Neural cell (in vitro differentiated cells): ENCODE results near the gene ABHD2. TPM values are rescaled to one million over a fixed set of nuclear protein-coding genes. Genes with fewer than 3 reads are reported as not detected.

Experiments used
- H2AFZ ChIP-seq: fragments of 200-600, 300-800 bp; sonication (generic), shearing (Covaris generic); 2 replicates; pipeline ENCODE4 v1.6.0; 2014; ENCODE audit warnings: low read depth, mild to moderate bottlenecking, antibody characterized with exemption, low read length, moderate library complexity
- H3F3A ChIP-seq: fragments of 200-600 bp; shearing (Covaris generic); 2 replicates; pipeline ENCODE4 v1.6.1; 2016; ENCODE audit warnings: mild to moderate bottlenecking, moderate library complexity, mixed read lengths, antibody characterized with exemption, low read length; ENCODE audit not compliant: insufficient read depth, poor library complexity, severe bottlenecking
- H3K27ac ChIP-seq: fragments of 200-600, 300-800 bp; sonication (generic), shearing (Covaris generic); 2 replicates; pipeline ENCODE4 v1.5.1; 2014; ENCODE audit warnings: mild to moderate bottlenecking, low read length, moderate library complexity
- H3K27me3 ChIP-seq: fragments of 300-800, 200-600 bp; sonication (generic), shearing (Covaris generic); 2 replicates; pipeline ENCODE4 v1.6.0; 2014; ENCODE audit warnings: mild to moderate bottlenecking, low read depth, low read length, moderate library complexity; ENCODE audit not compliant: insufficient read depth
- H3K36me3 ChIP-seq: fragments of 300-800, 200-600 bp; sonication (generic), shearing (Covaris generic); 2 replicates; pipeline ENCODE4 v1.5.1; 2014; ENCODE audit warnings: mild to moderate bottlenecking, antibody characterized with exemption, low read length, moderate library complexity; ENCODE audit not compliant: insufficient read depth
- H3K4me2 ChIP-seq: fragments of 300-800, 200-600 bp; sonication (generic), shearing (Covaris generic); 2 replicates; pipeline ENCODE4 v1.6.0; 2014; ENCODE audit warnings: mild to moderate bottlenecking, low read length
- H3K4me3 ChIP-seq: fragments of 300-800, 200-600 bp; sonication (generic), shearing (Covaris generic); 2 replicates; pipeline ENCODE4 v1.5.1; 2014; ENCODE audit warnings: mild to moderate bottlenecking, low read length, moderate library complexity
- H3K79me2 ChIP-seq: fragments of 200-600 bp; shearing (Covaris generic); replicated peaks from 2 replicates; pipeline ENCODE4 v1.6.0; 2014; ENCODE audit warnings: mild to moderate bottlenecking, low read length, moderate library complexity; ENCODE audit not compliant: insufficient read depth
- H3K9ac ChIP-seq: fragments of 300-800, 200-600 bp; sonication (generic), shearing (Covaris generic); 2 replicates; pipeline ENCODE4 v1.6.1; 2016; ENCODE audit warnings: mild to moderate bottlenecking, low read length, mixed read lengths
- H3K9me2 ChIP-seq: fragments of 200-600 bp; shearing (Covaris generic); 2 replicates; pipeline ENCODE4 v1.6.1; 2016; ENCODE audit warnings: mild to moderate bottlenecking, low read length, mixed read lengths; ENCODE audit not compliant: insufficient read depth
- H3K9me3 ChIP-seq: fragments of 200-600, 300-800 bp; sonication (generic), shearing (Covaris generic); 2 replicates; pipeline ENCODE4 v1.6.1; 2016; ENCODE audit warnings: mild to moderate bottlenecking, mixed run types, low read length, moderate library complexity, mixed read lengths
- H4K20me1 ChIP-seq: fragments of 200-600 bp; shearing (Covaris generic); 2 replicates; pipeline ENCODE4 v1.6.1; 2016; ENCODE audit warnings: mild to moderate bottlenecking, mixed run types; ENCODE audit not compliant: insufficient read depth
- CTCF ChIP-seq: fragments of 450-650 bp; IDR thresholded peaks from 2 replicates; pipeline ENCODE4 v1.5.1; 2014; ENCODE audit warnings: antibody characterized with exemption, mild to moderate bottlenecking, moderate library complexity; ENCODE audit not compliant: poor library complexity, severe bottlenecking
- EP300 ChIP-seq: fragments of 450-650 bp; conservative IDR thresholded peaks from 2 replicates; pipeline ENCODE4 v1.6.1; 2014; ENCODE audit warnings: antibody characterized with exemption, mild to moderate bottlenecking, moderate library complexity; ENCODE audit not compliant: poor library complexity, severe bottlenecking
- EZH2 ChIP-seq: fragments of 200-600, 300-800 bp; shearing (Covaris generic), sonication (generic); IDR thresholded peaks from 2 replicates; pipeline ENCODE4 v1.6.1; 2014; ENCODE audit warnings: antibody characterized with exemption, low read length, borderline replicate concordance, mild to moderate bottlenecking; ENCODE audit not compliant: insufficient read depth, poor library complexity, severe bottlenecking
- MXI1 ChIP-seq: fragments of 450-650 bp; conservative IDR thresholded peaks from 2 replicates; pipeline ENCODE4 v1.6.1; 2014; ENCODE audit warnings: antibody characterized with exemption, mild to moderate bottlenecking; ENCODE audit not compliant: poor library complexity, severe bottlenecking
- POLR2AphosphoS5 ChIP-seq: IDR thresholded peaks from 2 replicates; pipeline ENCODE4 v1.6.1; 2012
- RAD21 ChIP-seq: fragments of 450-650 bp; conservative IDR thresholded peaks from 2 replicates; pipeline ENCODE4 v1.6.1; 2014; ENCODE audit warnings: antibody characterized with exemption, mild to moderate bottlenecking, moderate library complexity
- REST ChIP-seq: IDR thresholded peaks from 2 replicates; pipeline ENCODE4 v1.6.1; 2012; ENCODE audit warnings: borderline replicate concordance
- SMC3 ChIP-seq: fragments of 450-650 bp; conservative IDR thresholded peaks from 2 replicates; pipeline ENCODE4 v1.6.1; 2014; ENCODE audit warnings: antibody characterized with exemption, mild to moderate bottlenecking, moderate library complexity; ENCODE audit not compliant: poor library complexity
- TAF1 ChIP-seq: IDR thresholded peaks from 2 replicates; pipeline ENCODE4 v1.6.1; 2012; ENCODE audit warnings: low read depth
- polyA plus RNA-seq: library from polyadenylated mRNA; depleted of rRNA; stranded (reverse); fragments of >200 nt; gene quantifications from 2 replicates; pipeline ENCODE4 v1.2.3, GENCODE V29; 2014

The ABHD2 gene
- polyA plus RNA-seq, 1 donor from 2014 or later: 19.0 TPM

DNA sequence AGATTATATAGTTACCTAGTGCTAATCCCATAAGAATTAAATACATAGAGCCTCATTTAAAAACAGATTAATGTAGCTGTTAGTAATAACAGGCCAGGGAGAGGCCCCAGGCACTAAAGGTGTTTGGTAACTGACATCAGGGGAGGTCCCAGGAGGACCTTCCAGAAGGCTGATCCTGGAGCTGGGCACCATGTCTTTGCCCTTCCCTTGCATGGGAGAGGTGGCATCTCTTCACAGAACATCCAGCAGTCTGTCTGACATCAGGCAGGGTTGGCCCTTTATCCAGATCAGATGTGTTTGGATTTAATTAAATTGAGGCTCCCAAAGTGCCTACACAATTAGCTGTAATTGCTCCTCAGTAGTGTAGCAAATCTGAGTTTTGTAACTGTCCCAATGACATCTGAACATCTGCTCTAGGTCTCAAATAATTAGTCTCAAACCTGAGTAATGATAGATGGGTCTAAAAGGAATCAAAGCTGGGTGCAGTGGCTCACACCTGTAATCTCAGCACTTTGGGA is 80.1 kb downstream of the ABHD2 start:
- no peak overlapping the region for H3K4me3 ChIP-seq
- no peaks in the 10 kb centered on the region for H3K9me3 ChIP-seq
- H3K4me2 ChIP-seq: no peak overlapping the region
- no peak for TF ChIP-seq SMC3
- TF ChIP-seq CTCF: no peak
- TF ChIP-seq TAF1: no peak
- no peak for TF ChIP-seq POLR2AphosphoS5
- TF ChIP-seq MXI1: no peak
- TF ChIP-seq EP300: no peak
- no peak for TF ChIP-seq EZH2
- no peak for TF ChIP-seq REST
- TF ChIP-seq RAD21: no peak
- no peak overlapping the region for H2AFZ ChIP-seq
- no peaks in the 10 kb centered on the region for H4K20me1 ChIP-seq
- no peak overlapping the region for H3K9ac ChIP-seq
- no peaks in the 10 kb centered on the region for H3K27me3 ChIP-seq
- H3K9me2 ChIP-seq: no peaks in the 10 kb centered on the region
- no peak overlapping the region for H3K27ac ChIP-seq
- no peaks in the 10 kb centered on the region for H3K36me3 ChIP-seq
- H3F3A ChIP-seq: no peaks in the 10 kb centered on the region
- no peaks in the 10 kb centered on the region for H3K79me2 ChIP-seq

GRCh38 chr15:89170364-89170763 is 82.1 kb downstream of the ABHD2 start:
- Histone ChIP-seq H3K4me3 (no peak overlapping the region), H3K4me2 (no peak overlapping the region), H3K36me3 (no peaks in the 10 kb centered on the region), H3K9me3 (no peaks in the 10 kb centered on the region), H3K27me3 (no peaks in the 10 kb centered on the region), H3K9ac (no peak overlapping the region), H3K27ac (no peak overlapping the region), H3F3A (no peaks in the 10 kb centered on the region), H4K20me1 (no peaks in the 10 kb centered on the region), H3K9me2 (no peaks in the 10 kb centered on the region), H3K79me2 (no peaks in the 10 kb centered on the region), H2AFZ (no peak overlapping the region)
- no peak for TF ChIP-seq SMC3
- no peak for TF ChIP-seq MXI1
- no peak for TF ChIP-seq REST
- TF ChIP-seq RAD21: no peak
- TF ChIP-seq EZH2: no peak
- TF ChIP-seq TAF1: no peak
- no peak for TF ChIP-seq CTCF
- no peak for TF ChIP-seq EP300
- TF ChIP-seq POLR2AphosphoS5: no peak
